ENCODE data around the gene PNLIP. TPM values are rescaled to one million over a fixed set of nuclear protein-coding genes. Genes with fewer than 3 reads are reported as not detected.

PNLIP gene
- total RNA-seq, 4 donors from 2014 or later: not detected

- Histone ChIP-seq H3K36me3 (no peaks in the 10 kb centered on the region), H3K4me1 (no peaks in the 10 kb centered on the region), H3K27ac (no peak overlapping the region), H3K4me3 (no peak overlapping the region), H3K9me3 (no peaks in the 10 kb centered on the region), H3K27me3 (no peaks in the 10 kb centered on the region)
- WGBS, 2 donors: 77 to 81% methylated on average over 8 to 13 of the region's 13 CpGs
- TF ChIP-seq POLR2A (IDR thresholded peaks at IDR 0.05): no peak
- no peak for TF ChIP-seq CTCF (IDR thresholded peaks at IDR 0.05)
- no peak for DNase-seq
- intact Hi-C loops (cut with DNase I): no loop called here
These were observed 7.7 kb downstream of the PNLIP start for GRCh38 chr10:116553378-116553980.

- no peaks in the 10 kb centered on the region for H3K27me3 ChIP-seq
- H3K27ac ChIP-seq: no peak overlapping the region
- TF ChIP-seq CTCF (IDR thresholded peaks at IDR 0.05) (no peak), POLR2A (IDR thresholded peaks at IDR 0.05) (no peak)
- DNase-seq: no peak
- H3K9me3 ChIP-seq: no peaks in the 10 kb centered on the region
- no peak overlapping the region for H3K4me3 ChIP-seq
- intact Hi-C loops (cut with DNase I): no loop called here
- H3K36me3 ChIP-seq: no peaks in the 10 kb centered on the region
- WGBS, 2 donors: 44 to 54% methylated on average over 4 to 5 of the region's 5 CpGs
- no peaks in the 10 kb centered on the region for H3K4me1 ChIP-seq
These were observed 8.9 kb downstream of the PNLIP start for GRCh38 chr10:116554628-116555027.

- TF ChIP-seq CTCF (IDR thresholded peaks at IDR 0.05) (no peak), POLR2A (IDR thresholded peaks at IDR 0.05) (no peak)
- Histone ChIP-seq H3K36me3 (no peaks in the 10 kb centered on the region), H3K9me3 (no peaks in the 10 kb centered on the region), H3K4me1 (no peaks in the 10 kb centered on the region), H3K4me3 (no peak overlapping the region), H3K27me3 (no peaks in the 10 kb centered on the region), H3K27ac (no peak overlapping the region)
- 57 to 74% methylated on average over 6 of the region's 6 CpGs for WGBS, 2 donors
- DNase-seq: no peak
- intact Hi-C loops (cut with DNase I): no loop called here
These were observed 10.1 kb downstream of the PNLIP start for GRCh38 chr10:116555880-116556279.

- Histone ChIP-seq H3K36me3 (no peaks in the 10 kb centered on the region), H3K4me3 (no peak overlapping the region), H3K27ac (no peak overlapping the region), H3K27me3 (no peaks in the 10 kb centered on the region), H3K4me1 (no peaks in the 10 kb centered on the region), H3K9me3 (no peaks in the 10 kb centered on the region)
- 78 to 83% methylated on average over 5 of the region's 5 CpGs for WGBS, 2 donors
- intact Hi-C loops (cut with DNase I): no loop called here
- TF ChIP-seq POLR2A (IDR thresholded peaks at IDR 0.05): no peak
- no peak for TF ChIP-seq CTCF (IDR thresholded peaks at IDR 0.05)
- DNase-seq: no peak
These were observed 11.7 kb downstream of the PNLIP start for GRCh38 chr10:116557305-116557880.

GRCh38 chr10:116565534-116565933 lies 19.8 kb downstream of the PNLIP start:
- intact Hi-C loops (cut with DNase I): no loop called here
- Histone ChIP-seq H3K4me3 (no peak overlapping the region), H3K4me1 (no peaks in the 10 kb centered on the region), H3K27me3 (no peaks in the 10 kb centered on the region), H3K27ac (no peak overlapping the region), H3K9me3 (no peaks in the 10 kb centered on the region), H3K36me3 (no peaks in the 10 kb centered on the region)
- TF ChIP-seq POLR2A (IDR thresholded peaks at IDR 0.05): no peak
- TF ChIP-seq CTCF (IDR thresholded peaks at IDR 0.05): no peak
- DNase-seq: no peak
- WGBS, 2 donors: 88 to 93% methylated on average over 8 of the region's 8 CpGs

Measured in esophagus squamous epithelium (tissue), 5 donors.